ENCODE data around the gene NFE2L2. TPM values are rescaled to one million over a fixed set of nuclear protein-coding genes. Genes with fewer than 3 reads are reported as not detected.
A peak's percentile ranks its signal among the peaks of the same experiment; 100 is the strongest.
"Not testable (repeated sequence)": the region's sequence is repeated elsewhere in the genome, so short reads cannot be mapped to it uniquely, and the experiment has no call there.

The NFE2L2 gene
- total RNA-seq = 55.8 and 56.2 TPM in 2 replicates

DNA sequence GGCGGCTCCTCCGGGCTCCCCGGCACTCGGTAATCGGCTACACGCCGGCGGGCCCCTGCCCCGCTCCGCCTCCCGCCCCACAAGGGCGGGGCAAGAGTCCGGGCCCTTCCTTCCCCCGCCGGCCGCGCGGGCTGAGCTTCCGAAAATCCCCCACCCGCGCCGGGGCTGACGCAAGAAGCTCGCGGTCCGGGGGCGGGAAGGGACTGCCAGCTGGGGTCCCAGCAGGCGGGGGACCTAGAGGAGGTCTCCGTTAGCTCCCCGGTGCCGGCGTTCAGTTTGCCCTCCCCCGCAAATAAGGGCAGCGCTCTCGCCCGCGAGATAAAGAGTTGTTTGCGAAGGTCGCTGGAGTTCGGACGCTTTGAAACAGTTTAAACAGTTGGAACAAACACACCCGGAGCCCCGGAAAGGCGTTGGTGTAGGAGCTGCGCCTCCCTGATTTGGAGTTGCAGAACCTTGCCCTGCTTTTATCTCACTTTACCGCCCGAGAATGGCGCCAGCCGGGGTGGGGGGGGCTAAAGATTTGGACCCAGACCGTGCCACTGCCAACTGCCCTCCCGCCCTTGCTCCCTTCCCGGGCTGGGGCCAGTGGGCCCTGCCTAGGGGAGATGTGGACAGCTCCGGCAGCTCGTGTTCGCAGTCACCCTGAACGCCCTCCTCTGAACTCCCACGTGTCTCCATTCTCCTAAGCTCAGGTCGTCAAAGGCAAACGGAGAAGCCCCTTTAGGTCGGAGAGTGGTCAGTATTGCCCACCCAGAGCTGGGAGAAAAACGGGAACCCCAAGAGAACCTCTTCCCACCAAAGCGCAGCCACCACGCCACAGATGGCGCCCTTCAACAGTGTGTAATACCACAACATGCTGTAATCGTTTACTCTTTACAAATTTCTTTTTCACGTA, at the start of gene NFE2L2:
TSS of gene NFE2L2 (minus strand) at position 35 of the 895 bp plus-strand sequence. CDS start 151 bp downstream, outside the sequence.
- H3K27me3 Mint-ChIP-seq (ENCODE audit: low read depth) = no peaks in the 10 kb centered on the region
- DNase-seq (ENCODE audit: low spot score) = peak; percentile 91
- peak within 1 kb of the TSS; percentile 90 for H3K4me3 Mint-ChIP-seq (ENCODE audit: low read depth)
- H3K9me3 Mint-ChIP-seq = no peaks in the 10 kb centered on the region
- H3K36me3 Mint-ChIP-seq (ENCODE audit: low read depth) = peaks cover 29% of the 10 kb centered on the region
- peaks cover 56% of the 10 kb centered on the region for H3K4me1 Mint-ChIP-seq (ENCODE audit: low read depth)
- intact Hi-C loops (cut with micrococcal nuclease) = loop anchor here (1.0 to 10.0 kb wide), 3 partner anchors 25 to 330 kb away; no protein-coding TSS in a partner anchor
- peak within 1 kb of the TSS; percentile 98 for H3K27ac Mint-ChIP-seq

DNA sequence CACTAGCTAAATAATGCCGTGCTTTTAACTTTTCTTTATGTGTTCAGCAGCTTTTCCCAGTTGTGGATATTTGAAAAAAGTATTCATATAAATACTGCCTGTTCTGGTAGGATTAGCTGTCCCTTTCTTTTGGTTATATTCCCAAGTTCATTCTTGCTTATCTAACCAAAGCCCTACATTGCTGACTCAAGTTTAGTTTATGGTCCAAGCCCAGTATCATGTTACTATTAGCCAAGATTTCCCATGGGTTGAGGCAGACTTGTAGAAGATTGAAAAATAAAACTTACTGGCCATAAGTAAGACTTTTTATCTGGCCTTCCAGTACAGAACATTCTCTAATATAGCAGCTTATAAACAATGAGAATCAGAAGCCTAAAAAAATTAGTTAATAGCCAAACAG, 49.7 kb upstream of the NFE2L2 start:
- Mint-ChIP-seq H3K27ac (no peak overlapping the region), H3K9me3 (peaks cover 11% of the 10 kb centered on the region), H3K27me3 (ENCODE audit: low read depth) (no peaks in the 10 kb centered on the region), H3K36me3 (ENCODE audit: low read depth) (peaks cover 9% of the 10 kb centered on the region), H3K4me3 (ENCODE audit: low read depth) (no peak overlapping the region), H3K4me1 (ENCODE audit: low read depth) (peaks cover 21% of the 10 kb centered on the region)
- intact Hi-C loops (cut with micrococcal nuclease) = no loop called here
- no peak for DNase-seq (ENCODE audit: low spot score)

DNA sequence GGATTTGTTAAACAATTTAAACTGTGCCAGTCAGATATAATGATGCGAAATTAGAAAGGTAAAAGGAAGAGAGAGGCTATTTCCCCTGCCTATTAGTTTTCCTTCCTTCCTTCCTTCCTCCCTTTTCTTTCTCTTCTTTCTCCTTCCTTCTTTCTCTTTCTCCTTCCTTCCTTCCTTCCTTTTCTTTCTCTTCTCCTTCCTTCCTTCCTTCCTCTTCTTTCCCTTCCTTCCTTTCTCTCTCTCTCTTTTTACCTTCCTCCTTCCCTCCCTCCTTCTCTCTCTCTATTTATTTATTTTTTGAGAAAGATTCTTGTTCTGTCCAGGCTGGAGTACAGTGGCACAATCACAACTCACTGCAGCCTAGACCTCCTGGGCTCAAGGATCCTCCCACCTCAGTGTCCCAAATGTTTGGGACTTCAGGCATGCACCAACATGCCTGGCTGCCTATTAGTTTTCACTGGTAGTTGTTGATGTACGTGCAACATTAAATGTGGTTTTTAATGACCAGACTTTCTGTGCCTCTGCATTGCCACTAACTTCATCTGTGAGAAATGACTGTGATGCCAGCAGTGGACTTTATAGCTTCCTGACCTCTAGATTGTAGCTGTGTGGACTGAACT, 48.7 kb upstream of the NFE2L2 start:
- H3K27me3 Mint-ChIP-seq (ENCODE audit: low read depth) = no peaks in the 10 kb centered on the region
- intact Hi-C loops (cut with micrococcal nuclease) = no loop called here
- peaks cover 14% of the 10 kb centered on the region for H3K36me3 Mint-ChIP-seq (ENCODE audit: low read depth)
- no peak overlapping the region for H3K4me3 Mint-ChIP-seq (ENCODE audit: low read depth)
- peaks cover 22% of the 10 kb centered on the region for H3K4me1 Mint-ChIP-seq (ENCODE audit: low read depth)
- H3K9me3 Mint-ChIP-seq = peaks cover 11% of the 10 kb centered on the region
- no peak for DNase-seq (ENCODE audit: low spot score)
- H3K27ac Mint-ChIP-seq = no peak overlapping the region

DNA sequence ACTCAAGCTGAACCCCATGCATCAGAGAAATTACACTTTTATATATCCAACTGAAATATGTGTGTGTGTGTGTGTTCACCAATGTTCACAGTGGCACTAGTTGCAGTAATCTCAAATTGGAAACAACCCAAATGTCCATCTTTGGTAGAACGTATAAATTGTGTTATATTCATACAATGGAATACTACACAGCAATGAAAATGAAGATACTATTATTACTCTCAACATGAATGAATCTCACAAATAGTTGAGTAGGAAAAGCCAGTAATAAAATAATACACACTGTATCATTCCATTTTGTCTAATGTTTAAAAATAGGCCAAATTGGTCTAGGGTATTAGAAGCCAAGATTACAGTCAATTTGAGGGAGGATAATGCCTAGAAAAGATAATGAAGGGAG, 48.0 kb upstream of the NFE2L2 start:
- H3K9me3 Mint-ChIP-seq = peaks cover 11% of the 10 kb centered on the region
- no peak overlapping the region for H3K4me3 Mint-ChIP-seq (ENCODE audit: low read depth)
- no peak for DNase-seq (ENCODE audit: low spot score)
- H3K27ac Mint-ChIP-seq = no peak overlapping the region
- intact Hi-C loops (cut with micrococcal nuclease) = no loop called here
- no peaks in the 10 kb centered on the region for H3K27me3 Mint-ChIP-seq (ENCODE audit: low read depth)
- H3K4me1 Mint-ChIP-seq (ENCODE audit: low read depth) = peaks cover 23% of the 10 kb centered on the region
- H3K36me3 Mint-ChIP-seq (ENCODE audit: low read depth) = peaks cover 14% of the 10 kb centered on the region

DNA sequence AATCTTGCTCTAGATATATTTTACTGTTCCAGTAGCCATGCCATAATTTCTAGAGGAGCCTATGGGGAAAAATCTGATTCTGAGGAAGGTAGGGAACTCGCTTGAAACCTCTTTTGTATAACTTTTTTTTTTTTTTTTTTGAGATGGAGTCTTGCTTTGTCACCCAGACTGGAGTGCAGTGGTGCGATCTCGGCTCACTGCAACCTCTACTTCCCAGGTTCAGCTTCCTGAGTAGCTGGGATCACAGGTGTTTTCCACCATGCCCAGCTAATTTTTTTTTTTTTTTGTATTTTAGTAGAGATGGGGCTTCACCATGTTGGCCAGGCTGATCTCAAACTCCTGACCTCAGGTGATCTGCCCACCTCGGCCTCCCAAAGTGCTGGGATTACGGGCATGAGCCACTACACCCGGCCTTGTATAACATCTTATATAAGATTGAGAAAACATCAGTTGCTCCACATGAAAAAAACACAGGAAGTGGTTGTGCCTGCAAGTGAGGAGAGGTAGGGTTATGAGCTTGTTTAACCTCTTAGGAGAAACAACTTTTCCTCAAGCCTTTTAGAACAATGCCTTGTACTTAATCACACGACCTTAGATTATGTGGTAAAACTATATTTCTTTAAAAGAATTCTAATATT, 45.3 kb upstream of the NFE2L2 start:
- H3K27me3 Mint-ChIP-seq (ENCODE audit: low read depth); H3K27ac Mint-ChIP-seq; intact Hi-C loops (cut with micrococcal nuclease); DNase-seq (ENCODE audit: low spot score); H3K4me3 Mint-ChIP-seq (ENCODE audit: low read depth): not testable (repeated sequence)
- peaks cover 28% of the 10 kb centered on the region for H3K4me1 Mint-ChIP-seq (ENCODE audit: low read depth)
- H3K9me3 Mint-ChIP-seq = peaks cover 11% of the 10 kb centered on the region
- peaks cover 14% of the 10 kb centered on the region for H3K36me3 Mint-ChIP-seq (ENCODE audit: low read depth)

DNA sequence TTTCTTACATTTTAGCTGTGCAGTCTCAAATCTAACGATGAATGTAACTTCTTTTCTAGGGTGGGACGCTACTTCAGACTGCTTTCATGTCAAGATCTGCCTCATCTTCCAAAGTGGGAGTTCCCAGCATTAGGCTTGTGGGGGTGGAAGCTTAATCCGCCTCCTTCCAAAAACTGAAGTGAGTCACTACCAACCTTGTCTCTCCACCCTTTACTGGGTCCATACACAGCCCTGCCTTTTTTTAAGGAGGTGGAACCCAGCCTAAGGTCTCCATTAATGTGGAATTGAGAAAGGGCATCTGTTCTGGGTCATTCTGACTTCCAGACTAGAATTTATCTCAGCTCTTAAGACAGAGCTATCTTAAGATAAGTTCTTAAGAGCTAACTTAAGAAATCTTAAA, 42.0 kb upstream of the NFE2L2 start:
- Mint-ChIP-seq H3K4me3 (ENCODE audit: low read depth) (no peak overlapping the region), H3K27me3 (ENCODE audit: low read depth) (no peaks in the 10 kb centered on the region), H3K36me3 (ENCODE audit: low read depth) (peaks cover 20% of the 10 kb centered on the region)

DNA sequence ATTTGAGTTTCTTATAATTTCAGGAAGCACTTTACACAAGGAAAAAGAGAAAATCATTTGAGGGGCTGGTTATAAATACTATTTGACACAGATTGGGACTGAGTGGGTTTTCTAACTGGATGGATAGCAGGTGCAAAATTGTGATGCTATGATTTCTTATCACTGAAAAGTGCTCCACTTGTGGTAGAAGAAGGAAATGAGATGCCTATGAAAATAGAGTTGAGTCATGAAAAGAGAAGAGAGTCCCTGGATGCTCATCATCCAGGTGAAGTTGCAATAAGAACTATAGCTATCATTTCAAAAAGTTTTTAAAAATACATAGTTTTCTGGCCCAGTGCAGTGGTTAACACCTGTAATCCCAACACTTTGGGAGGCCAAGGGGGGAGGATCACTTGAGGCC, 39.4 kb upstream of the NFE2L2 start:
- H3K27ac Mint-ChIP-seq = no peak overlapping the region
- intact Hi-C loops (cut with micrococcal nuclease) = no loop called here

More for the DNA sequence above, 42.0 kb upstream of the NFE2L2 start:
- peaks cover 27% of the 10 kb centered on the region for H3K4me1 Mint-ChIP-seq (ENCODE audit: low read depth)
- DNase-seq (ENCODE audit: low spot score) = no peak
- intact Hi-C loops (cut with micrococcal nuclease) = no loop called here
- H3K9me3 Mint-ChIP-seq = no peaks in the 10 kb centered on the region
- H3K27ac Mint-ChIP-seq = no peak overlapping the region

DNA sequence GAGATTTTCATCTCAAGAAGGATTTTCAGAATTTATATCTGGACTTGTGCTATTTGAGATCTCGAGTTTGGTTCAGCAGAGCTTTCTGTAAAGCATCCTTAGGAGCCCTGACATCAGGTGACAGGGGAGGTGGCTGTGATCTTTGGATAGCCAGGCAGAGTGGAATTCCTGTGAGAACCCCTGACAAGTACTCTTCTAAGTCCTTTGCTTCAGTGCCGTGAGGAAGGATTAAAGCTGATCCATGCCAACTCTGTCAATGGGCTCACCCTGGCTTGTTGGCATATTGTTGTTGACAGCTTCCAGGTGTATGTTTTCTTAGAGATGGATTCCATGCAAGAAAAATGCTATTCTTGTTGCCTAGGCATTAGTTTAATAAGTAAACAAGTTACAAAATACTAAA, 38.0 kb upstream of the NFE2L2 start:
- no peak overlapping the region for H3K27ac Mint-ChIP-seq
- H3K27me3 Mint-ChIP-seq (ENCODE audit: low read depth) = no peaks in the 10 kb centered on the region
- no peak overlapping the region for H3K4me3 Mint-ChIP-seq (ENCODE audit: low read depth)
- H3K4me1 Mint-ChIP-seq (ENCODE audit: low read depth) = peaks cover 11% of the 10 kb centered on the region
- no peak for DNase-seq (ENCODE audit: low spot score)
- H3K36me3 Mint-ChIP-seq (ENCODE audit: low read depth) = peaks cover 9% of the 10 kb centered on the region
- intact Hi-C loops (cut with micrococcal nuclease) = no loop called here
- no peaks in the 10 kb centered on the region for H3K9me3 Mint-ChIP-seq

More for the DNA sequence above, 39.4 kb upstream of the NFE2L2 start:
- DNase-seq (ENCODE audit: low spot score) = no peak
- no peaks in the 10 kb centered on the region for H3K27me3 Mint-ChIP-seq (ENCODE audit: low read depth)
- H3K4me1 Mint-ChIP-seq (ENCODE audit: low read depth) = peaks cover 12% of the 10 kb centered on the region
- peaks cover 12% of the 10 kb centered on the region for H3K36me3 Mint-ChIP-seq (ENCODE audit: low read depth)
- no peak overlapping the region for H3K4me3 Mint-ChIP-seq (ENCODE audit: low read depth)
- H3K9me3 Mint-ChIP-seq = no peaks in the 10 kb centered on the region

DNA sequence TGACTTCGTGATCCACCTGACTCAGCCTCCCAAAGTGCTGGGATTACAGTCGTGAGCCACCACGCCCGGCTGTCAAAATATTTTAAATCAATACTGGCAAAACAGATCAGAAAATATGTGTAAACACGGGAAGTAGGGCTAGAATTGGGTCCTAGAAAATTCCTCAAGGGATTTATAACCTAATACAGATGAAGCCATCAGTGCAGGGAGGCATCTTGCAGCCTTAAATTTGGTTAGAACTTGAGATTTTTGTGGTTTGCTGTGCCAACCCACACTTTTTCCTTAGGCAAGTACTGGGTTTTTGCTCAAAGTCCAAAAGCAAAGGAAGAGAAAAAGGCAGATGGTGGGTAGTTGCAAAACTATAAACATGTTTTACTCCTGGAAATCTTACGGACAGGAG, 33.7 kb upstream of the NFE2L2 start:
- DNase-seq (ENCODE audit: low spot score) = no peak
- H3K9me3 Mint-ChIP-seq = no peaks in the 10 kb centered on the region
- H3K4me1 Mint-ChIP-seq (ENCODE audit: low read depth) = peaks cover 13% of the 10 kb centered on the region
- H3K27me3 Mint-ChIP-seq (ENCODE audit: low read depth) = no peaks in the 10 kb centered on the region
- peaks cover 9% of the 10 kb centered on the region for H3K36me3 Mint-ChIP-seq (ENCODE audit: low read depth)
- H3K27ac Mint-ChIP-seq = no peak overlapping the region
- intact Hi-C loops (cut with micrococcal nuclease) = loop anchor here (10.0 kb wide), 1 partner anchor 53 kb away; no protein-coding TSS in a partner anchor
- no peak overlapping the region for H3K4me3 Mint-ChIP-seq (ENCODE audit: low read depth)

DNA sequence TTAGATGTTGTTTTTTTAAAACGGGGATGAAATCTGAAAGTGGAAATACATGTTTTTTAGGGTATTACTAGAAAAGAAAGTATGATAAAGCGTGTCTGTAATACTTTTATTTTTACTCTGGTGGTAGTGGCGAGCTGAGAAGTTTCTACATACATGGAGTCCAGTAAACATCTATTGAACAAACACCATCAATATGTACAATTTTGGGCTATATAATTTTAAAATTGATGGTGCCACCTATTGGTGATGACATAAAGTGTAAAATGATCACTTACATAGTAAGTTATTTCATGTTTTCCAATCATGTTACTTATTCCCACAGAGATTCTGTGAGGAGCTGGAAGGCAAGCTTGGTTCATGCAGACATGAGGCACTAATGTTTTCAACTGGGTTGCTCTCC, 31.5 kb upstream of the NFE2L2 start:
- no peaks in the 10 kb centered on the region for H3K9me3 Mint-ChIP-seq
- peaks cover 34% of the 10 kb centered on the region for H3K4me1 Mint-ChIP-seq (ENCODE audit: low read depth)
- H3K36me3 Mint-ChIP-seq (ENCODE audit: low read depth) = peaks cover 6% of the 10 kb centered on the region
- H3K4me3 Mint-ChIP-seq (ENCODE audit: low read depth) = no peak overlapping the region
- no peak for DNase-seq (ENCODE audit: low spot score)
- H3K27ac Mint-ChIP-seq = no peak overlapping the region
- no peaks in the 10 kb centered on the region for H3K27me3 Mint-ChIP-seq (ENCODE audit: low read depth)
- intact Hi-C loops (cut with micrococcal nuclease) = loop anchor here (10.0 kb wide), 1 partner anchor 51 kb away; no protein-coding TSS in a partner anchor

DNA sequence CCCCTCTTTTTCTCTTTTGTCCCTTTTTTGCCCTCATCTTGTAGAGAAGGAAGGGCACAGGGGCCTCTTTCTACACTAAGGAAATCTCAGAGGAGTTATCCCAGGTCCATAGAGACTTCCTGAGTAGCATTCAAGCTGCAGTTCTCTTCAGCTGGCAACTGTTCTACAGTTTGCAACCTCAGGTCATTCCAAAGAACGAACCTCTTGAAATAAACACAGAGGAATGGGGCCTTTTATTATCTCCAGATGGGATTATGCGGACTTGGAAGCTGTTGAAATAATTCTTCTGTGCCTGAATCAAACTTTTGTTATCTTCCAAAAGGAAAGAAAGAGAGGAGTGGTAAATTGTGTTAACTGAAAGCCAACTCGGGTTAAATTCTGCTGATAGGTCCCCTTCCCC, 31.0 kb upstream of the NFE2L2 start:
- intact Hi-C loops (cut with micrococcal nuclease) = loop anchor here (10.0 kb wide), 1 partner anchor 51 kb away; no protein-coding TSS in a partner anchor
- Mint-ChIP-seq H3K36me3 (ENCODE audit: low read depth) (peaks cover 4% of the 10 kb centered on the region), H3K4me1 (ENCODE audit: low read depth) (peaks cover 37% of the 10 kb centered on the region), H3K9me3 (no peaks in the 10 kb centered on the region), H3K27ac (no peak overlapping the region), H3K4me3 (ENCODE audit: low read depth) (no peak overlapping the region), H3K27me3 (ENCODE audit: low read depth) (no peaks in the 10 kb centered on the region)
- DNase-seq (ENCODE audit: low spot score) = no peak

DNA sequence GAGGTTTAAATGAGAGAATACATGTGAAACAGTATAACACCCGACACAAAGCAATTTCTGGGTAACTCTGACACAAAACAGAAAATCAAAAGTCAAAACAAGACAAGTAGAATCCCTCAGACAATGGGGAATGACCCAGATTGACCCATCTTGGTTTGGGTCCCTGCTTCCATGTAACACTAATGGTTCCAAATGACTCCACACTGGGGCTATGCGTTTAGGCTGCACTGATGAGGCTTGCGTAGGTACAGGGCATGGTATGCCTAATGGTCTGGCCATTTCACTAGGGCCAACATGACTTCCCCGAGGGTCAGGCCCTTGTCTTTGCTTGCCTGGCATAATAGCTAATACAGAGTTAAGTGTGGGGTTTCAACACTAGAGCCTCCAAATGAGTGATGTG, 27.2 kb upstream of the NFE2L2 start:
- no peak for DNase-seq (ENCODE audit: low spot score)
- Mint-ChIP-seq H3K4me1 (ENCODE audit: low read depth) (peaks cover 50% of the 10 kb centered on the region), H3K27ac (peak overlapping the region; percentile 71), H3K4me3 (ENCODE audit: low read depth) (no peak overlapping the region), H3K36me3 (ENCODE audit: low read depth) (peaks cover 4% of the 10 kb centered on the region), H3K9me3 (no peaks in the 10 kb centered on the region), H3K27me3 (ENCODE audit: low read depth) (no peaks in the 10 kb centered on the region)
- intact Hi-C loops (cut with micrococcal nuclease) = loop anchor here (2.0 to 10.0 kb wide), 3 partner anchors 41 to 79 kb away; partner anchors contain the start of gene HNRNPA3
